Measurements from ENCODE around the gene LNP1. TPM values are rescaled to one million over a fixed set of nuclear protein-coding genes. Genes with fewer than 3 reads are reported as not detected.

Gene LNP1
- total and polyA plus RNA-seq, 2 of the 8 experiments (the other 6 are each of a cell fraction or from before 2014, with no cell fraction given): 6.6 to 8.7 TPM

Other genes with a start within 250 kb of the LNP1 start
- gene TBC1D23, start 140.5 kb upstream of the LNP1 start, total RNA-seq (2021; fragmentation: NEBNext Ultra II Directional; extraction: Animal tissue kit (Norgen Biotek cat#: 25700)): 24.7 and 29.3 TPM in 2 replicates
- gene TBC1D23, start 140.5 kb upstream of the LNP1 start, polyA plus RNA-seq (2011; rRNA removed): 4.3 and 6.4 TPM in 2 replicates
- gene NIT2, start 66.8 kb upstream of the LNP1 start, total RNA-seq (2021; fragmentation: NEBNext Ultra II Directional; extraction: Animal tissue kit (Norgen Biotek cat#: 25700)): 24.1 and 25.3 TPM in 2 replicates
- gene NIT2, start 66.8 kb upstream of the LNP1 start, polyA plus RNA-seq (2011; rRNA removed): 6.4 and 15.2 TPM in 2 replicates
- 51.2 and 52.1 TPM in 2 replicates for gene TOMM70, start 450 bp upstream of the LNP1 start, total RNA-seq (2021; fragmentation: NEBNext Ultra II Directional; extraction: Animal tissue kit (Norgen Biotek cat#: 25700))
- gene TOMM70, start 450 bp upstream of the LNP1 start, polyA plus RNA-seq (2011; rRNA removed): 7.5 and 10.9 TPM in 2 replicates
- gene TMEM45A, start 91.1 kb downstream of the LNP1 start, total RNA-seq (2021; fragmentation: NEBNext Ultra II Directional; extraction: Animal tissue kit (Norgen Biotek cat#: 25700)): 12.3 and 12.9 TPM in 2 replicates
- gene TMEM45A, start 91.1 kb downstream of the LNP1 start, polyA plus RNA-seq (2011; rRNA removed): 6.9 and 14.2 TPM in 2 replicates
- gene ADGRG7, start 208.1 kb downstream of the LNP1 start, total RNA-seq (2021; fragmentation: NEBNext Ultra II Directional; extraction: Animal tissue kit (Norgen Biotek cat#: 25700)): not detected in 2 replicates
- gene ADGRG7, start 208.1 kb downstream of the LNP1 start, polyA plus RNA-seq (2011; rRNA removed): not detected in 2 replicates